ENCODE results near the gene TRAPPC5. TPM values are rescaled to one million over a fixed set of nuclear protein-coding genes. Genes with fewer than 3 reads are reported as not detected.

Gene TRAPPC5
- total RNA-seq, 1 experiment from 2014 or later, result 124 TPM

GRCh38 chr19:7636691-7637373, 43.8 kb upstream of the TRAPPC5 start, which contains the start of gene STXBP2 (continued):
- TF ChIP-seq TEAD1 (CRISPR knock-in tag; IDR thresholded peaks at IDR 0.05) (peak; percentile 93), USF2 (CRISPR knock-in tag; IDR thresholded peaks at IDR 0.05) (peak; percentile 77), E2F1 (CRISPR knock-in tag; IDR thresholded peaks at IDR 0.05) (peak; percentile 97), CBFB (CRISPR knock-in tag; IDR thresholded peaks at IDR 0.05; ENCODE audit: low read depth) (no peak), KAT7 (CRISPR knock-in tag; IDR thresholded peaks at IDR 0.05; ENCODE audit: borderline replicate concordance) (0 out of 2 replicates have a peak, but pooled peaks have one; percentile 68), CREM (CRISPR knock-in tag; IDR thresholded peaks at IDR 0.05) (peak; percentile 65; the same call in 1 of the 2 replicates), AFF4 (CRISPR knock-in tag; IDR thresholded peaks at IDR 0.05; ENCODE audit: borderline replicate concordance) (no peak), IRF2 (CRISPR knock-in tag; IDR thresholded peaks at IDR 0.05; ENCODE audit: borderline replicate concordance, low read depth) (0 out of 2 replicates have a peak, but pooled peaks have one; percentile 45), ESRRA (CRISPR knock-in tag; IDR thresholded peaks at IDR 0.05; ENCODE audit: borderline replicate concordance) (peak; percentile 92; the same call in 1 of the 2 replicates), TCF7 (CRISPR knock-in tag; IDR thresholded peaks at IDR 0.05; ENCODE audit: low read depth) (peak; percentile 80; the same call in 1 of the 2 replicates), STAT6 (CRISPR knock-in tag; conservative IDR thresholded peaks at IDR 0.05; ENCODE audit: low read depth) (no peak), ZNF138 (CRISPR knock-in tag; conservative IDR thresholded peaks at IDR 0.05) (peak; percentile 75; the same call in 1 of the 2 replicates), CDX4 (CRISPR knock-in tag; IDR thresholded peaks at IDR 0.05; ENCODE audit: borderline replicate concordance) (no peak), NR1H2 (CRISPR knock-in tag; IDR thresholded peaks at IDR 0.05) (0 out of 2 replicates have a peak, but pooled peaks have one; percentile 45), CTCF (IDR thresholded peaks at IDR 0.05) (no peak), ZNF232 (CRISPR knock-in tag; IDR thresholded peaks at IDR 0.05) (peak; percentile 97), IRF1 (CRISPR knock-in tag; IDR thresholded peaks at IDR 0.05) (peak; percentile 88), ZNF423 (CRISPR knock-in tag; IDR thresholded peaks at IDR 0.05) (no peak), PREB (CRISPR knock-in tag; IDR thresholded peaks at IDR 0.05; ENCODE audit: borderline replicate concordance) (peak; percentile 83; the same call in 1 of the 2 replicates), NFE2L1 (CRISPR knock-in tag; IDR thresholded peaks at IDR 0.05) (peak; percentile 93), ETV6 (CRISPR knock-in tag; IDR thresholded peaks at IDR 0.05) (peak; percentile 95), PRRX2 (CRISPR knock-in tag; IDR thresholded peaks at IDR 0.05) (no peak)
